BLaER1 treated with 17β-estradiol and CSF1 and Interleukin-3, amounts not matched to agents 10 nM and 100 nM (cell line): ENCODE data around the gene OR4P4.

Experiments used
- H3K27ac ChIP-seq, 11 experiments: shearing (Covaris generic); formaldehyde crosslinking; 2 replicates each; pipeline ENCODE4 v1.8.1; 2022
- H3K27me3 ChIP-seq, 11 experiments: shearing (Covaris generic); formaldehyde crosslinking; 2 replicates each; pipeline ENCODE4 v1.8.1; 2022
- H3K36me3 ChIP-seq, 11 experiments: shearing (Covaris generic); formaldehyde crosslinking; 2 replicates each; pipeline ENCODE4 v1.8.1; 2022
- H3K4me1 ChIP-seq, 10 experiments: shearing (Covaris generic); formaldehyde crosslinking; 2 replicates each; pipeline ENCODE4 v1.8.1; 2022
- H3K4me2 ChIP-seq, 11 experiments: shearing (Covaris generic); formaldehyde crosslinking; 2 replicates each; pipeline ENCODE4 v1.8.1; 2022
- H3K4me3 ChIP-seq, 10 experiments: shearing (Covaris generic); formaldehyde crosslinking; 2 replicates each; pipeline ENCODE4 v1.8.1; 2022
- H3K9ac ChIP-seq, 11 experiments: shearing (Covaris generic); formaldehyde crosslinking; 2 replicates each; pipeline ENCODE4 v1.8.1; 2022
- H3K9me3 ChIP-seq, 11 experiments: shearing (Covaris generic); formaldehyde crosslinking; replicated peaks in 1 of 11; 2 replicates each; pipeline ENCODE4 v1.8.1; 2022
- H4K20me1 ChIP-seq, 11 experiments: shearing (Covaris generic); formaldehyde crosslinking; 2 replicates each; pipeline ENCODE4 v1.8.1; 2022
- Cebpa-rat ChIP-seq, 11 experiments: shearing (Covaris generic); IDR thresholded peaks; 2 replicates each; pipeline ENCODE4 v1.8.1; 2022

OR4P4 gene

GRCh38 chr11:55673860-55674259 lies 38.9 kb downstream of the OR4P4 start:
- Histone ChIP-seq H3K4me1 (no peaks in the 10 kb centered on the region), H4K20me1 (no peaks in the 10 kb centered on the region)
- no peak for TF ChIP-seq Cebpa-rat (IDR thresholded peaks at IDR 0.05)

More at GRCh38 chr11:55673860-55674259, 38.9 kb downstream of the OR4P4 start:
- Histone ChIP-seq H3K9me3 (no peaks in the 10 kb centered on the region), H3K4me3 (no peak overlapping the region), H3K27ac (no peak overlapping the region), H3K27me3 (no peaks in the 10 kb centered on the region), H3K4me2 (no peak overlapping the region), H3K36me3 (no peaks in the 10 kb centered on the region), H3K9ac (no peak overlapping the region)
